K562 (cell line): Measurements from ENCODE around the gene NQO2. TPM values are rescaled to one million over a fixed set of nuclear protein-coding genes. Genes with fewer than 3 reads are reported as not detected.

Experiments
- ATAC-seq: fragments of 200-7000 bp; cut with Tn5 transposase; 3 replicates; pipeline ENCODE4 v1.9.1; 2020; ENCODE audit warnings: moderate library complexity
- BruUV-seq: library from RNA; stranded (reverse); fragments of 400-500 nt; replicated peaks from 2 replicates; lab custom pipeline; 2021; lab: Mats Ljungman, UMichigan
- CTCF ChIA-PET: fragments of 300-600 bp; formaldehyde crosslinking; extraction: SDS; loops from one replicate; lab custom pipeline; 2021; ENCODE audit warnings: low intra/inter-chr PET ratio; lab: Yijun Ruan, JAX
- POLR2A ChIA-PET: fragments of 300-600, 350-650 bp; sonication (Branson Sonifier 250); formaldehyde crosslinking; extraction: SDS; loops from one replicate; lab custom pipeline; 2021; ENCODE audit warnings: antibody characterized with exemption, inconsistent platforms; lab: Yijun Ruan, JAX
- DNase-seq, 4 experiments: peaks; one replicate each; pipeline versions ENCODE4 v3.0.0 to v3.0.0-alpha.2; 2011 to 2018; ENCODE audit warnings: low spot score in 3 of 4, mixed read lengths in 3 of 4; ENCODE audit errors: extremely low read depth in 1 of 4
- FAIRE-seq: peaks from 2 replicates; lab custom pipeline; 2011; peaks lifted over from hg19 to GRCh38; lab: Jason Lieb, UNC
- H2AFZ ChIP-seq: 2 replicates; pipeline ENCODE4 v1.6.0; 2011; ENCODE audit warnings: low read depth, low read length, control low read depth, inconsistent platforms
- H3K27ac ChIP-seq: fragments of 200-600 bp; 3 replicates; pipeline ENCODE4 v1.8.0; 2011; ENCODE audit warnings: low read depth, mild to moderate bottlenecking, control low read depth, inconsistent platforms, low read length, moderate library complexity, mixed read lengths; ENCODE audit errors: extremely low read depth
- H3K27me3 ChIP-seq, 2 experiments: fragments of 300-600 bp in 1 of 2; 2 replicates in 1 of 2; 3 replicates in 1 of 2; pipeline versions ENCODE4 v1.6.0 to v1.8.0; 2011; ENCODE audit warnings: inconsistent platforms in 2 of 2, low read length in 2 of 2, mild to moderate bottlenecking in 1 of 2, mixed read lengths in 1 of 2, moderate library complexity in 1 of 2; ENCODE audit not compliant: control insufficient read depth in 2 of 2, insufficient read depth in 2 of 2
- H3K36me3 ChIP-seq: fragments of 300-600 bp; 3 replicates; pipeline ENCODE4 v1.8.0; 2011; ENCODE audit warnings: mild to moderate bottlenecking, low read length, inconsistent platforms; ENCODE audit not compliant: control insufficient read depth, insufficient read depth
- H3K4me1 ChIP-seq, 2 experiments: fragments of 200-600 bp in 1 of 2; replicated peaks in 1 of 2; 2 replicates in 1 of 2; 3 replicates in 1 of 2; pipeline versions ENCODE4 v1.5.1 to v1.8.0; 2011; ENCODE audit warnings: inconsistent platforms in 2 of 2, low read length in 2 of 2, mild to moderate bottlenecking in 1 of 2, mixed read lengths in 1 of 2, moderate library complexity in 1 of 2; ENCODE audit not compliant: control insufficient read depth in 2 of 2, insufficient read depth in 2 of 2
- H3K4me2 ChIP-seq: 2 replicates; pipeline ENCODE4 v1.6.1; 2011; ENCODE audit warnings: low read length, control low read depth, inconsistent platforms, mixed read lengths; ENCODE audit not compliant: insufficient read depth
- H3K4me3 ChIP-seq: fragments of 200-600 bp; sonication (generic), shearing (Covaris generic); 2 replicates; pipeline ENCODE4 v1.5.1; 2016; ENCODE audit warnings: control low read depth, inconsistent platforms
- H3K79me2 ChIP-seq: fragments of 200-600 bp; 3 replicates; pipeline ENCODE4 v1.8.0; 2011; ENCODE audit warnings: low read length, inconsistent platforms; ENCODE audit not compliant: control insufficient read depth, insufficient read depth
- H3K9ac ChIP-seq, 2 experiments: 2 replicates each; pipeline versions ENCODE4 v1.6.0 to v1.6.1; 2011; ENCODE audit warnings: low read depth in 2 of 2, low read length in 2 of 2, control low read depth in 1 of 2, inconsistent platforms in 1 of 2, mild to moderate bottlenecking in 1 of 2, mixed read lengths in 1 of 2; ENCODE audit not compliant: insufficient read depth in 1 of 2
- H3K9me1 ChIP-seq: one replicate; pipeline ENCODE4 v1.6.0; 2011; ENCODE audit warnings: inconsistent platforms, mild to moderate bottlenecking, low read length, moderate library complexity; ENCODE audit not compliant: control insufficient read depth, insufficient read depth
- H3K9me3 ChIP-seq: replicated peaks from 2 replicates; pipeline ENCODE4 v1.5.1; 2011; ENCODE audit warnings: low read depth, low read length, inconsistent platforms; ENCODE audit not compliant: control insufficient read depth, insufficient read depth
- H4K20me1 ChIP-seq: replicated peaks from 2 replicates; pipeline ENCODE4 v1.6.1; 2011; ENCODE audit warnings: low read length, inconsistent platforms, mixed read lengths; ENCODE audit not compliant: control insufficient read depth, insufficient read depth
- CTBP1 ChIP-seq: fragments of 450-650 bp; IDR thresholded peaks from 2 replicates; pipeline ENCODE4 v1.6.1; 2016; ENCODE audit warnings: borderline replicate concordance
- ELF1 ChIP-seq: fragments of 200-800 bp; sonication (Bioruptor generic); IDR thresholded peaks from 2 replicates; pipeline ENCODE4 v1.6.1; 2016; ENCODE audit warnings: missing genetic modification characterization, missing compliant biosample characterization
- HNRNPK ChIP-seq: fragments of 200-400 bp; formaldehyde crosslinking; IDR thresholded peaks from one replicate; pipeline ENCODE4 v1.6.1; 2018; ENCODE audit warnings: mild to moderate bottlenecking, low read depth, low read length; ENCODE audit not compliant: poor library complexity, severe bottlenecking
- KDM1A ChIP-seq, 2 experiments: fragments of 450-650 bp; IDR thresholded peaks; 2 replicates each; pipeline ENCODE4 v1.6.1; 2016; ENCODE audit warnings: mild to moderate bottlenecking in 2 of 2
- RBFOX2 ChIP-seq: fragments of 200-400 bp; formaldehyde crosslinking; IDR thresholded peaks from 2 replicates; pipeline ENCODE4 v1.6.1; 2017; ENCODE audit warnings: low read depth, mild to moderate bottlenecking, low read length, moderate library complexity
- RFX1 ChIP-seq: fragments of 450-650 bp; IDR thresholded peaks from 2 replicates; pipeline ENCODE4 v1.6.1; 2016; ENCODE audit warnings: mild to moderate bottlenecking, moderate library complexity
- SIN3A ChIP-seq, 2 experiments: fragments of 150-350 bp in 1 of 2; IDR thresholded peaks; 2 replicates each; pipeline ENCODE4 v1.6.1; 2011 to 2016; ENCODE audit warnings: borderline replicate concordance in 2 of 2, low read depth in 2 of 2, low read length in 2 of 2, mild to moderate bottlenecking in 2 of 2, moderate library complexity in 2 of 2; ENCODE audit not compliant: control insufficient read depth in 1 of 2
- ZC3H4 ChIP-seq: sonication (generic); formaldehyde crosslinking; IDR thresholded peaks from 2 replicates; pipeline ENCODE4 v1.9.0; 2021; ENCODE audit warnings: missing genetic modification reagents, borderline replicate concordance
- ZNF316 ChIP-seq: fragments of 450-650 bp; IDR thresholded peaks from 2 replicates; pipeline ENCODE4 v1.6.1; 2016
- WGBS: fragments of 100-300 bp; shearing (Covaris generic); methylation state at CpG from one replicate; pipeline ENCODE4 v1.1.6; 2016; ENCODE audit warnings: low coverage, mixed read lengths; ENCODE audit not compliant: insufficient coverage; ENCODE audit errors: missing lambda C conversion rate; 5-methylcytosine and 5-hydroxymethylcytosine counted together
- in situ Hi-C: fragments of 300-500 bp; cut with MboI; formaldehyde crosslinking; loops from 4 replicates; pipeline ENCODE4 v1.15.0; 2018; ENCODE audit warnings: inconsistent platforms, mixed read lengths
- intact Hi-C: fragments of 100-400 bp; cut with micrococcal nuclease; formaldehyde crosslinking; loops from 2 replicates; pipeline ENCODE4 v1.14.2; 2022
- polyA plus RNA-seq, 8 experiments: library from polyadenylated mRNA; depleted of rRNA in 4 of 8; stranded (reverse) in 5 of 8; unstranded in 3 of 8; fragments of >200 nt; fragmentation: Nextera tagmentation in 2 of 8; fragmentation: Illumina TruSeq in 1 of 8; extraction: Ambion mirVana in 2 of 8; extraction: Trizol in 1 of 8; gene quantifications; 2 replicates each; pipeline versions ENCODE4 v1.2.1 to v1.2.3, GENCODE V29; 2011 to 2014; ENCODE audit warnings: inconsistent platforms in 1 of 8, missing spikeins in 1 of 8
- total RNA-seq, 7 experiments: library from RNA; depleted of rRNA in 6 of 7; stranded (reverse); fragments of >200 nt in 6 of 7; fragmentation: Illumina TruSeq in 2 of 7; extraction: Trizol in 2 of 7; gene quantifications; 2 replicates each; pipeline versions ENCODE4 v1.2.1 to v1.2.3, GENCODE V29; 2011 to 2021; ENCODE audit warnings: low replicate concordance in 1 of 7
- TF ChIP-seq, protein P1 (sequence below): fragments of 450-650 bp; formaldehyde crosslinking; IDR thresholded peaks from 2 replicates; pipeline ENCODE4 v1.4.0; 2020; ENCODE audit warnings: mild to moderate bottlenecking
- TF ChIP-seq, protein P2 (sequence below), 2 experiments: fragments of 150-350 bp in 1 of 2; IDR thresholded peaks; 2 replicates each; pipeline ENCODE4 v1.6.1; 2012 to 2016; ENCODE audit warnings: low read depth in 2 of 2, low read length in 2 of 2, mild to moderate bottlenecking in 1 of 2, moderate library complexity in 1 of 2
- TF ChIP-seq, protein P3 (sequence below): sonication (generic); formaldehyde crosslinking; IDR thresholded peaks from 2 replicates; pipeline ENCODE4 v1.8.1; 2023; ENCODE audit warnings: mild to moderate bottlenecking, missing genetic modification reagents
- TF ChIP-seq, protein P4 (sequence below): sonication (generic); formaldehyde crosslinking; IDR thresholded peaks from 2 replicates; pipeline ENCODE4 v1.8.1; 2023; ENCODE audit warnings: mild to moderate bottlenecking, missing genetic modification reagents

The NQO2 gene
- total and polyA plus RNA-seq, 9 of the 15 experiments (the other 6 are each of a cell fraction or from before 2014, with no cell fraction given) = 54.6 to 214 (median 116) TPM

DNA sequence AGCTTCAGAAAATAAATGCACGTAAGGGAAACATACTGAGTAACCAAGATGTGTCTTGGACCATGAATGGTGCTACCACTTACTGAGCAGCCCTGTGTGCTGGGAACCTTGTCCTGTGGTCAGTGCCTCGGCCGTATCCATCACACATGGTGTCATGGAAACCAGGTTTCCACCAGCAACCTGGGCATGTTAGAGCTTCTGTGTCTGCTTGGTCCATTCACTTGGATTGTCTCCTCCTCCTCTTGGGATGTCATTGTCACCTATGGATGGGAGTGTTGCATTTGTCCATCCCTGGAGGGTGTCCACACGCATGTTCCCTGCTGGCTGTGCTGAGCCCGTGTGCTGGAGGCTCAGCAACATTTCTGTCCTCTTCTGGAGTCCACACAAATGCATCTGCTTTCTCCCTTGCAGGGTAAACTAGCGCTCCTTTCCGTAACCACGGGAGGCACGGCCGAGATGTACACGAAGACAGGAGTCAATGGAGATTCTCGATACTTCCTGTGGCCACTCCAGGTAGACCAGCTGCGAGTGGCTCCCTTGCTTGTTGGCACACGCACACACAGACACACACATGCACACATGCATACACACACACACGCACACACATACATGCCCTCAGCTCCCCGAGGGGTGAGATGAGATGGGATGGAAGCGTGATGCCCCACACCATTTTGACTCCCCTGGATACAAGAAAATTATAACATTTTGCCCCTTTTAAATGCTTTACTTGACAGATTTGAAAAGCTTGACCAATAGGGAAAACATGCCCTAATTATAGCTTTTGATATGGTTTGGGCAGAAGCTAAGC, 17.0 kb downstream of the NQO2 start:
- no peak overlapping the region for H3K4me3 ChIP-seq
- H3K9me3 ChIP-seq = 0 out of 2 replicates have a peak, but pooled peaks cover 4% of the 10 kb centered on the region
- no peaks in the 10 kb centered on the region for H3K9me1 ChIP-seq
- H3K4me2 ChIP-seq = no peak overlapping the region
- intact Hi-C loops = no loop called here
- H3K79me2 ChIP-seq = peaks cover 30% of the 10 kb centered on the region
- BruUV-seq = no TSS peak
- ATAC-seq (peak; percentile 5; the same call in 1 of the 3 replicates), DNase-seq (no peak), FAIRE-seq (no peak)
- H4K20me1 ChIP-seq = no peaks in the 10 kb centered on the region
- H3K4me1 ChIP-seq = peaks cover 2 to 5% of the 10 kb centered on the region in 2 experiments; a peak in 3 of 5 replicates
- no peaks in the 10 kb centered on the region for H3K27me3 ChIP-seq
- no peak overlapping the region for H2AFZ ChIP-seq
- no peak overlapping the region for H3K27ac ChIP-seq
- WGBS = 90% methylated on average over 17 of the region's 17 CpGs
- no peak overlapping the region; a peak in 1 of 4 replicates for H3K9ac ChIP-seq
- ChIA-PET POLR2A (interaction anchor here (0.9 to 3.8 kb wide), 4 partner anchors 9 to 37 kb away, joined by 3 to 39 read pairs (median 13); no protein-coding TSS in a partner anchor), CTCF (no interaction called here)
- H3K36me3 ChIP-seq = peaks cover 87% of the 10 kb centered on the region
- in situ Hi-C loops = no loop called here
- TF ChIP-seq, protein P1, sequence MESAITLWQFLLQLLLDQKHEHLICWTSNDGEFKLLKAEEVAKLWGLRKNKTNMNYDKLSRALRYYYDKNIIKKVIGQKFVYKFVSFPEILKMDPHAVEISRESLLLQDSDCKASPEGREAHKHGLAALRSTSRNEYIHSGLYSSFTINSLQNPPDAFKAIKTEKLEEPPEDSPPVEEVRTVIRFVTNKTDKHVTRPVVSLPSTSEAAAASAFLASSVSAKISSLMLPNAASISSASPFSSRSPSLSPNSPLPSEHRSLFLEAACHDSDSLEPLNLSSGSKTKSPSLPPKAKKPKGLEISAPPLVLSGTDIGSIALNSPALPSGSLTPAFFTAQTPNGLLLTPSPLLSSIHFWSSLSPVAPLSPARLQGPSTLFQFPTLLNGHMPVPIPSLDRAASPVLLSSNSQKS (CRISPR knock-in tag) = no peak
- TF ChIP-seq, protein P2, sequence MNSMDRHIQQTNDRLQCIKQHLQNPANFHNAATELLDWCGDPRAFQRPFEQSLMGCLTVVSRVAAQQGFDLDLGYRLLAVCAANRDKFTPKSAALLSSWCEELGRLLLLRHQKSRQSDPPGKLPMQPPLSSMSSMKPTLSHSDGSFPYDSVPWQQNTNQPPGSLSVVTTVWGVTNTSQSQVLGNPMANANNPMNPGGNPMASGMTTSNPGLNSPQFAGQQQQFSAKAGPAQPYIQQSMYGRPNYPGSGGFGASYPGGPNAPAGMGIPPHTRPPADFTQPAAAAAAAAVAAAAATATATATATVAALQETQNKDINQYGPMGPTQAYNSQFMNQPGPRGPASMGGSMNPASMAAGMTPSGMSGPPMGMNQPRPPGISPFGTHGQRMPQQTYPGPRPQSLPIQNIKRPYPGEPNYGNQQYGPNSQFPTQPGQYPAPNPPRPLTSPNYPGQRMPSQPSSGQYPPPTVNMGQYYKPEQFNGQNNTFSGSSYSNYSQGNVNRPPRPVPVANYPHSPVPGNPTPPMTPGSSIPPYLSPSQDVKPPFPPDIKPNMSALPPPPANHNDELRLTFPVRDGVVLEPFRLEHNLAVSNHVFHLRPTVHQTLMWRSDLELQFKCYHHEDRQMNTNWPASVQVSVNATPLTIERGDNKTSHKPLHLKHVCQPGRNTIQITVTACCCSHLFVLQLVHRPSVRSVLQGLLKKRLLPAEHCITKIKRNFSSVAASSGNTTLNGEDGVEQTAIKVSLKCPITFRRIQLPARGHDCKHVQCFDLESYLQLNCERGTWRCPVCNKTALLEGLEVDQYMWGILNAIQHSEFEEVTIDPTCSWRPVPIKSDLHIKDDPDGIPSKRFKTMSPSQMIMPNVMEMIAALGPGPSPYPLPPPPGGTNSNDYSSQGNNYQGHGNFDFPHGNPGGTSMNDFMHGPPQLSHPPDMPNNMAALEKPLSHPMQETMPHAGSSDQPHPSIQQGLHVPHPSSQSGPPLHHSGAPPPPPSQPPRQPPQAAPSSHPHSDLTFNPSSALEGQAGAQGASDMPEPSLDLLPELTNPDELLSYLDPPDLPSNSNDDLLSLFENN (IDR thresholded peaks at IDR 0.05; ENCODE audit: low read depth in 2 of 2, low read length in 2 of 2) = no peak
- TF ChIP-seq SIN3A (IDR thresholded peaks at IDR 0.05; ENCODE audit: borderline replicate concordance in 2 of 2, control insufficient read depth in 1 of 2, low read depth in 2 of 2, low read length in 2 of 2) = no peak
- no peak for TF ChIP-seq KDM1A (IDR thresholded peaks at IDR 0.05)
- TF ChIP-seq CTBP1 = peak; percentile 51; the same call in 1 of the 2 replicates
- TF ChIP-seq ZC3H4 = no peak
- TF ChIP-seq RBFOX2 = peak; percentile 2; the same call in 1 of the 2 replicates
- peak; percentile 66 for TF ChIP-seq RFX1
- no peak for TF ChIP-seq ZNF316
- no peak for TF ChIP-seq ELF1 (tag)
- TF ChIP-seq, protein P3, sequence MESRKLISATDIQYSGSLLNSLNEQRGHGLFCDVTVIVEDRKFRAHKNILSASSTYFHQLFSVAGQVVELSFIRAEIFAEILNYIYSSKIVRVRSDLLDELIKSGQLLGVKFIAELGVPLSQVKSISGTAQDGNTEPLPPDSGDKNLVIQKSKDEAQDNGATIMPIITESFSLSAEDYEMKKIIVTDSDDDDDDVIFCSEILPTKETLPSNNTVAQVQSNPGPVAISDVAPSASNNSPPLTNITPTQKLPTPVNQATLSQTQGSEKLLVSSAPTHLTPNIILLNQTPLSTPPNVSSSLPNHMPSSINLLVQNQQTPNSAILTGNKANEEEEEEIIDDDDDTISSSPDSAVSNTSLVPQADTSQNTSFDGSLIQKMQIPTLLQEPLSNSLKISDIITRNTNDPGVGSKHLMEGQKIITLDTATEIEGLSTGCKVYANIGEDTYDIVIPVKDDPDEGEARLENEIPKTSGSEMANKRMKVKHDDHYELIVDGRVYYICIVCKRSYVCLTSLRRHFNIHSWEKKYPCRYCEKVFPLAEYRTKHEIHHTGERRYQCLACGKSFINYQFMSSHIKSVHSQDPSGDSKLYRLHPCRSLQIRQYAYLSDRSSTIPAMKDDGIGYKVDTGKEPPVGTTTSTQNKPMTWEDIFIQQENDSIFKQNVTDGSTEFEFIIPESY (CRISPR knock-in tag) = peak; percentile 78
- TF ChIP-seq, protein P4, sequence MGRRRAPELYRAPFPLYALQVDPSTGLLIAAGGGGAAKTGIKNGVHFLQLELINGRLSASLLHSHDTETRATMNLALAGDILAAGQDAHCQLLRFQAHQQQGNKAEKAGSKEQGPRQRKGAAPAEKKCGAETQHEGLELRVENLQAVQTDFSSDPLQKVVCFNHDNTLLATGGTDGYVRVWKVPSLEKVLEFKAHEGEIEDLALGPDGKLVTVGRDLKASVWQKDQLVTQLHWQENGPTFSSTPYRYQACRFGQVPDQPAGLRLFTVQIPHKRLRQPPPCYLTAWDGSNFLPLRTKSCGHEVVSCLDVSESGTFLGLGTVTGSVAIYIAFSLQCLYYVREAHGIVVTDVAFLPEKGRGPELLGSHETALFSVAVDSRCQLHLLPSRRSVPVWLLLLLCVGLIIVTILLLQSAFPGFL (CRISPR knock-in tag) = no peak
- TF ChIP-seq HNRNPK = no peak
